Smooth muscle cell (in vitro differentiated cells): Measurements from ENCODE around the gene JKAMP. TPM values are rescaled to one million over a fixed set of nuclear protein-coding genes. Genes with fewer than 3 reads are reported as not detected.

Experiments
- DNase-seq: peaks from one replicate; lab custom pipeline; 2025; ENCODE audit not compliant: unreplicated experiment; lab: John Stamatoyannopoulos, UW
- H2AFZ ChIP-seq: fragments of 200-600 bp; sonication (generic); 2 replicates; pipeline ENCODE4 v1.6.0; 2016; ENCODE audit warnings: antibody characterized with exemption, low read depth, mild to moderate bottlenecking
- H3F3A ChIP-seq: fragments of 200-600 bp; sonication (generic); 2 replicates; pipeline ENCODE4 v1.6.0; 2017; ENCODE audit warnings: antibody characterized with exemption, low read depth
- H3K27ac ChIP-seq: fragments of 200-600 bp; sonication (generic); 2 replicates; pipeline ENCODE4 v1.5.1; 2016; ENCODE audit warnings: low read depth, mild to moderate bottlenecking
- H3K27me3 ChIP-seq: fragments of 200-600 bp; sonication (generic); 2 replicates; pipeline ENCODE4 v1.6.1; 2016; ENCODE audit warnings: low read depth, mild to moderate bottlenecking
- H3K36me3 ChIP-seq: fragments of 200-600 bp; sonication (generic); 2 replicates; pipeline ENCODE4 v1.5.1; 2016; ENCODE audit warnings: low read depth
- H3K4me1 ChIP-seq: fragments of 200-600 bp; sonication (generic); 2 replicates; pipeline ENCODE4 v1.5.1; 2016; ENCODE audit warnings: low read depth
- H3K4me2 ChIP-seq: fragments of 200-600 bp; sonication (generic); 2 replicates; pipeline ENCODE4 v1.6.0; 2016; ENCODE audit warnings: mild to moderate bottlenecking
- H3K4me3 ChIP-seq: fragments of 200-600 bp; sonication (generic); 2 replicates; pipeline ENCODE4 v1.5.1; 2016; ENCODE audit warnings: mild to moderate bottlenecking
- H3K79me2 ChIP-seq: fragments of 200-600 bp; sonication (generic); 2 replicates; pipeline ENCODE4 v1.6.0; 2016; ENCODE audit warnings: low read depth, mild to moderate bottlenecking
- H3K9ac ChIP-seq: fragments of 200-600 bp; sonication (generic); 2 replicates; pipeline ENCODE4 v1.6.0; 2016; ENCODE audit warnings: low read depth
- H3K9me3 ChIP-seq: fragments of 200-600 bp; sonication (generic); replicated peaks from 2 replicates; pipeline ENCODE4 v1.5.1; 2016; ENCODE audit warnings: low read depth
- H4K20me1 ChIP-seq: fragments of 200-600 bp; sonication (generic); 2 replicates; pipeline ENCODE4 v1.6.0; 2016; ENCODE audit warnings: low read depth
- WGBS: methylation state at CpG from one replicate; pipeline ENCODE4 v1.1.7; 2016; ENCODE audit warnings: low lambda C conversion rate; 5-methylcytosine and 5-hydroxymethylcytosine counted together
- polyA plus RNA-seq: library from polyadenylated mRNA; unstranded; fragments of >200 nt; fragmentation: Nextera tagmentation; extraction: Ambion mirVana; gene quantifications from 2 replicates; pipeline ENCODE4 v1.2.1, GENCODE V29; 2016
- total RNA-seq: library from RNA; depleted of rRNA; stranded (reverse); fragments of >200 nt; gene quantifications from 2 replicates; pipeline ENCODE4 v1.2.3, GENCODE V29; 2014
- TF ChIP-seq, protein P1 (sequence below): fragments of 200-600 bp; sonication (generic); IDR thresholded peaks from 2 replicates; pipeline ENCODE4 v1.5.1; 2017; ENCODE audit warnings: borderline replicate concordance, mild to moderate bottlenecking, antibody characterized with exemption; ENCODE audit not compliant: insufficient read depth, poor library complexity, severe bottlenecking

The JKAMP gene
- total and polyA plus RNA-seq, 2 experiments from 2014 or later, result 81.2 to 147 TPM

DNA sequence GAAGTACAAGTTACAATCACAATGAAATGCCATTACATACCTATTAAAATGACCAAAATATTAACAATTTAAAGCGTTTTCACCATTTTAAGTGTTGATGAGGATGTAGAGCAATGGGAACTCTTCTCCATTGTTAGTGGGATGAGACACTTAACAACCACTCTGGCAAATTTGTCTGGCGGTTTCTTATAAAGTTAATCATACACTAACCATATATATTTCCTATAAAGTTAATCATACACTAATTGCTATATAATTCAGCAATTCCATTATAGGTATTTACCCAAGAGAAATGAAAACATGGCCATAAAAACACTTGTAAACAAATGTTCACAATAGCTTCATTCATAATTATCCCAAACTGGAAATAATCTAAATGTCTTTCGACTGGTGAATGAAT lies 35.9 kb downstream of the JKAMP start:
- Histone ChIP-seq H2AFZ (no peak overlapping the region), H4K20me1 (no peaks in the 10 kb centered on the region), H3K36me3 (no peaks in the 10 kb centered on the region), H3K27ac (no peak overlapping the region), H3K79me2 (no peaks in the 10 kb centered on the region), H3K9me3 (no peaks in the 10 kb centered on the region), H3K4me2 (no peak overlapping the region), H3K9ac (no peak overlapping the region), H3K4me1 (no peaks in the 10 kb centered on the region), H3K4me3 (no peak overlapping the region), H3F3A (no peaks in the 10 kb centered on the region), H3K27me3 (no peaks in the 10 kb centered on the region)
- WGBS, result 91% methylated on average over 3 of the region's 3 CpGs
- DNase-seq, result no peak
- TF ChIP-seq, protein P1, sequence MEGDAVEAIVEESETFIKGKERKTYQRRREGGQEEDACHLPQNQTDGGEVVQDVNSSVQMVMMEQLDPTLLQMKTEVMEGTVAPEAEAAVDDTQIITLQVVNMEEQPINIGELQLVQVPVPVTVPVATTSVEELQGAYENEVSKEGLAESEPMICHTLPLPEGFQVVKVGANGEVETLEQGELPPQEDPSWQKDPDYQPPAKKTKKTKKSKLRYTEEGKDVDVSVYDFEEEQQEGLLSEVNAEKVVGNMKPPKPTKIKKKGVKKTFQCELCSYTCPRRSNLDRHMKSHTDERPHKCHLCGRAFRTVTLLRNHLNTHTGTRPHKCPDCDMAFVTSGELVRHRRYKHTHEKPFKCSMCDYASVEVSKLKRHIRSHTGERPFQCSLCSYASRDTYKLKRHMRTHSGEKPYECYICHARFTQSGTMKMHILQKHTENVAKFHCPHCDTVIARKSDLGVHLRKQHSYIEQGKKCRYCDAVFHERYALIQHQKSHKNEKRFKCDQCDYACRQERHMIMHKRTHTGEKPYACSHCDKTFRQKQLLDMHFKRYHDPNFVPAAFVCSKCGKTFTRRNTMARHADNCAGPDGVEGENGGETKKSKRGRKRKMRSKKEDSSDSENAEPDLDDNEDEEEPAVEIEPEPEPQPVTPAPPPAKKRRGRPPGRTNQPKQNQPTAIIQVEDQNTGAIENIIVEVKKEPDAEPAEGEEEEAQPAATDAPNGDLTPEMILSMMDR, result no peak

DNA sequence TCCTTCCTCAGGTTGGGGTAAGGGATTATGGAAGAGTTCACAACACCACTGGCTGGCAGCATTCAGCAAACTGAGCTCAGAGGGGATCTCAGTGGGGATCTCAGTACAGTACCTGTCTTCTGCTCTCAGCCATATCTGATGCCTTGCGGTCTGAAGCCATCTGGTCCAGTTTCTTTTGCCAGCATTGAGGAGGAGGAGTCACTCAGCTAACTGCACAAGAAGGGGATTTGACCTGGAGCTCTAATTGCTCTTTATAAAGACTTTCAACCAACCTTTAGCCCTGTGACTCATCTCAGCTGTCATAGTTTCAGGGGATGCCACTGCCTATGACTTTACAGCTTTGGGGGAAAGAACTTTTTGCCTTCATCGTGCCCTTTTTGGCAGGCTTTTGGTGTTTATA lies 44.9 kb downstream of the JKAMP start:
- H3F3A ChIP-seq, result no peaks in the 10 kb centered on the region
- TF ChIP-seq, protein P1, result no peak
- no peak for DNase-seq
- no peak overlapping the region for H2AFZ ChIP-seq
- WGBS, result 82% methylated on average over 2 of the region's 2 CpGs
- no peak overlapping the region for H3K27ac ChIP-seq
- no peak overlapping the region for H3K9ac ChIP-seq
- H3K36me3 ChIP-seq, result no peaks in the 10 kb centered on the region
- no peak overlapping the region for H3K4me3 ChIP-seq
- no peaks in the 10 kb centered on the region for H3K4me1 ChIP-seq
- no peaks in the 10 kb centered on the region for H4K20me1 ChIP-seq
- H3K79me2 ChIP-seq, result no peaks in the 10 kb centered on the region
- no peaks in the 10 kb centered on the region for H3K9me3 ChIP-seq
- H3K27me3 ChIP-seq, result no peaks in the 10 kb centered on the region
- no peak overlapping the region for H3K4me2 ChIP-seq

DNA sequence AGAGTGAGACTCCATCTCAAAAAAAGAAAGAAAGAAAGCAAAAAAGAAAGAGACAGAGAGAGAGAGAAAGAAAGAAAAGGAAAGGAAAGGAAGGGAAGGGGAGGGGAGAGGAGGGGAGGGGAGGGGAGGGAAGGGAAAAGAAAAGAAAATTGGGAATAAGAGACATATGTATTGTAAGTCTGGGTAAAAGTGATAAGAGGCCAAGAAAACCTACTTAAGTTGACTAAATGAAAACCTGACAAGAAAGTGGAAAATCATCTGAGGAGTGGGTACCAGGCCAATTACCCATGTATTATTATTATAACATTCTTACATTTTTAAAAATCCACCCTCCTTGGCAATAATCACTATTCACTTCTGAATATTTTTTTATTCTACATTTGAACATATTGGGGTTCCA lies 46.0 kb downstream of the JKAMP start:
- no peak overlapping the region for H3K9ac ChIP-seq
- H3K4me1 ChIP-seq, result no peaks in the 10 kb centered on the region
- H3K4me2 ChIP-seq, result no peak overlapping the region

DNA sequence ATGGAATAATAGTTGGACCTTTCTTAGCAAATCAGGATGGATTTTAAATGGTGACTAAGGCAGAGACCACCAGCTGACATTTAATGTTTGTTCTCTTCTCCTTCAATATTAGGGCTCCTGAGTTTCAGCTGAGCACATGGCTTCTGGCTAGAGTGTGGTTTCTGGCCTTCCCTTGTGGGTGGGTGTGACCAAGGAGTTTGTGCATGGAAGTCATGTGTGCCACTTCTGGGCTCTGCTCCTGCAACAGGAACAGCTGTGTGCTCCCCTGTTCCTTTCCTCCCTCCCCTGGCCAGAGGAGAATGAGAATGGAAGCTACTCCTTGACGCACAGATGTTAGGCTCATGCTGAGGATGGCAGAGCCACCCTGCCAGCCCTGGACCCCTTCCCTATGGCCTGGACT lies 48.1 kb downstream of the JKAMP start:
- WGBS, result 92% methylated on average over 1 of the region's 1 CpG

More for the DNA sequence above, 46.0 kb downstream of the JKAMP start:
- no peaks in the 10 kb centered on the region for H3K9me3 ChIP-seq
- no peaks in the 10 kb centered on the region for H3K27me3 ChIP-seq
- TF ChIP-seq, protein P1, result no peak
- H3F3A ChIP-seq, result no peaks in the 10 kb centered on the region
- H3K4me3 ChIP-seq, result no peak overlapping the region
- no peak overlapping the region for H2AFZ ChIP-seq
- no peak for DNase-seq
- no peaks in the 10 kb centered on the region for H3K36me3 ChIP-seq
- no peak overlapping the region for H3K27ac ChIP-seq
- H4K20me1 ChIP-seq, result no peaks in the 10 kb centered on the region
- H3K79me2 ChIP-seq, result no peaks in the 10 kb centered on the region

More for the DNA sequence above, 48.1 kb downstream of the JKAMP start:
- Histone ChIP-seq H3F3A (no peaks in the 10 kb centered on the region), H3K27ac (no peak overlapping the region), H3K9ac (no peak overlapping the region), H3K36me3 (no peaks in the 10 kb centered on the region), H3K4me2 (no peak overlapping the region), H3K27me3 (no peaks in the 10 kb centered on the region), H3K4me1 (no peaks in the 10 kb centered on the region), H3K9me3 (no peaks in the 10 kb centered on the region), H2AFZ (no peak overlapping the region), H3K4me3 (no peak overlapping the region), H4K20me1 (no peaks in the 10 kb centered on the region), H3K79me2 (no peaks in the 10 kb centered on the region)
- TF ChIP-seq, protein P1, result no peak
- no peak for DNase-seq
